Fibroblast of lung (primary cell): Measurements from ENCODE around the gene ODF4. TPM values are rescaled to one million over a fixed set of nuclear protein-coding genes. Genes with fewer than 3 reads are reported as not detected.

Experiments used
- DNase-seq, 2 donors: peaks; one replicate each; pipeline versions ENCODE4 v3.0.0 to v3.0.0-alpha.2; 2010; ENCODE audit warnings: low read depth in 2 of 2
- H2AFZ ChIP-seq: 2 replicates; pipeline ENCODE4 v1.5.1; 2012; ENCODE audit warnings: low read length, control low read depth, inconsistent platforms
- H3K27ac ChIP-seq: 2 replicates; pipeline ENCODE4 v1.5.1; 2011; ENCODE audit warnings: low read length, control low read depth; ENCODE audit not compliant: insufficient read depth
- H3K27me3 ChIP-seq: 2 replicates; pipeline ENCODE4 v1.5.1; 2011; ENCODE audit warnings: mild to moderate bottlenecking, low read length; ENCODE audit not compliant: control insufficient read depth, insufficient read depth
- H3K36me3 ChIP-seq: 2 replicates; pipeline ENCODE4 v1.5.1; 2011; ENCODE audit warnings: low read length; ENCODE audit not compliant: control insufficient read depth, insufficient read depth
- H3K4me1 ChIP-seq: 2 replicates; pipeline ENCODE4 v1.5.1; 2011; ENCODE audit warnings: low read length; ENCODE audit not compliant: control insufficient read depth, insufficient read depth; ENCODE audit errors: extremely low read depth
- H3K4me2 ChIP-seq: 2 replicates; pipeline ENCODE4 v1.5.1; 2011; ENCODE audit warnings: low read length, control low read depth; ENCODE audit not compliant: insufficient read depth; ENCODE audit errors: extremely low read depth
- H3K4me3 ChIP-seq, 4 experiments: fragments of 200-600 bp in 1 of 4; sonication (generic) in 1 of 4; replicated peaks in 1 of 4; 2 replicates each; pipeline ENCODE4 v1.5.1; 2011 to 2016; ENCODE audit warnings: low read length in 4 of 4, low read depth in 3 of 4, mild to moderate bottlenecking in 3 of 4, control low read depth in 2 of 4, inconsistent platforms in 1 of 4, mixed read lengths in 1 of 4; ENCODE audit not compliant: insufficient read depth in 1 of 4; ENCODE audit errors: control extremely low read depth in 1 of 4
- H3K79me2 ChIP-seq: 2 replicates; pipeline ENCODE4 v1.5.1; 2012; ENCODE audit warnings: mild to moderate bottlenecking, low read length, inconsistent platforms; ENCODE audit not compliant: control insufficient read depth, insufficient read depth
- H3K9ac ChIP-seq: 2 replicates; pipeline ENCODE4 v1.5.1; 2011; ENCODE audit warnings: mild to moderate bottlenecking, low read length, control low read depth; ENCODE audit not compliant: insufficient read depth
- H3K9me3 ChIP-seq: 2 replicates; pipeline ENCODE4 v1.5.1; 2012; ENCODE audit warnings: low read depth, low read length; ENCODE audit not compliant: control insufficient read depth, insufficient read depth
- H4K20me1 ChIP-seq: 2 replicates; pipeline ENCODE4 v1.5.1; 2011; ENCODE audit warnings: low read length; ENCODE audit not compliant: control insufficient read depth, insufficient read depth; ENCODE audit errors: extremely low read depth
- CTCF ChIP-seq, 2 donors: IDR thresholded peaks in 1 of 2; conservative IDR thresholded peaks in 1 of 2; 1 replicate in 1 of 2; 2 replicates in 1 of 2; pipeline ENCODE4 v1.5.1; 2011 to 2012; ENCODE audit warnings: low read length in 2 of 2, control low read depth in 1 of 2, inconsistent platforms in 1 of 2, low read depth in 1 of 2, mild to moderate bottlenecking in 1 of 2
- EZH2 ChIP-seq: IDR thresholded peaks from 2 replicates; pipeline ENCODE4 v1.5.1; 2012; ENCODE audit warnings: low read length, control low read depth, mild to moderate bottlenecking; ENCODE audit errors: missing control alignments
- polyA plus RNA-seq, 2 donors: library from polyadenylated mRNA; depleted of rRNA in 1 of 2; stranded (reverse) in 1 of 2; unstranded in 1 of 2; fragments of >200 nt; gene quantifications; 2 replicates each; pipeline ENCODE4 v1.2.1, GENCODE V29; 2011 to 2012; ENCODE audit warnings: missing spikeins in 1 of 2
- total RNA-seq: library from RNA; depleted of rRNA; stranded (reverse); fragments of >200 nt; gene quantifications from 2 replicates; pipeline ENCODE4 v1.2.1, GENCODE V29; 2014

ODF4 gene
- total and polyA plus RNA-seq, 2 donors (not counting 1 experiment from before 2014, with no cell fraction given): not detected

- peaks cover 14% of the 10 kb centered on the region for H3K4me1 ChIP-seq
- H3K27me3 ChIP-seq: no peaks in the 10 kb centered on the region
- DNase-seq: peak; percentile 96 to 99
- peak within 1 kb of the TSS; percentile 78 to 99 (median 91) for H3K4me3 ChIP-seq
- H3K9ac ChIP-seq: peak within 1 kb of the TSS; percentile 76
- TF ChIP-seq EZH2 (no peak), CTCF (conservative IDR thresholded peaks at IDR 0.05 in 1 of 2, IDR thresholded peaks at IDR 0.05 in 1 of 2; ENCODE audit: low read depth in 1 of 2, low read length in 2 of 2) (peak; percentile 80 to 92)
- peaks cover 39% of the 10 kb centered on the region for H3K79me2 ChIP-seq
- peaks cover 7% of the 10 kb centered on the region for H3K36me3 ChIP-seq
- H3K27ac ChIP-seq: peak within 1 kb of the TSS; percentile 85
- no peaks in the 10 kb centered on the region for H4K20me1 ChIP-seq
- H3K4me2 ChIP-seq: peak within 1 kb of the TSS; percentile 81
- no peaks in the 10 kb centered on the region for H3K9me3 ChIP-seq
- H2AFZ ChIP-seq: peak within 1 kb of the TSS; percentile 62
Observed at GRCh38 chr17:8383143-8383822, 43.6 kb downstream of the ODF4 start, which contains the start of gene RPL26. TSS of gene RPL26 (minus strand) at chr17:8383193. CDS start at chr17:8382310, 883 bp downstream.

GRCh38 chr17:8384801-8385378, 45.2 kb downstream of the ODF4 start:
- Histone ChIP-seq H3K4me3 (peak overlapping the region in 1 of 4 experiments; percentile 90), H3K36me3 (peaks cover 6% of the 10 kb centered on the region), H3K27ac (peak overlapping the region; percentile 85), H4K20me1 (no peaks in the 10 kb centered on the region), H3K79me2 (peaks cover 28% of the 10 kb centered on the region), H2AFZ (no peak overlapping the region), H3K27me3 (no peaks in the 10 kb centered on the region), H3K4me2 (peak overlapping the region; percentile 66), H3K9me3 (no peaks in the 10 kb centered on the region), H3K4me1 (peaks cover 14% of the 10 kb centered on the region), H3K9ac (no peak overlapping the region)
- DNase-seq: peak; percentile 47 to 96
- no peak for TF ChIP-seq EZH2
- no peak for TF ChIP-seq CTCF (conservative IDR thresholded peaks at IDR 0.05 in 1 of 2, IDR thresholded peaks at IDR 0.05 in 1 of 2; ENCODE audit: low read depth in 1 of 2, low read length in 2 of 2)

- Histone ChIP-seq H3K4me1 (peaks cover 11% of the 10 kb centered on the region), H4K20me1 (no peaks in the 10 kb centered on the region), H3K4me2 (no peak overlapping the region), H3K36me3 (no peaks in the 10 kb centered on the region), H3K9ac (no peak overlapping the region), H3K79me2 (peaks cover 9% of the 10 kb centered on the region), H2AFZ (no peak overlapping the region), H3K9me3 (no peaks in the 10 kb centered on the region), H3K4me3 (no peak overlapping the region), H3K27ac (no peak overlapping the region), H3K27me3 (no peaks in the 10 kb centered on the region)
- TF ChIP-seq EZH2 (no peak), CTCF (conservative IDR thresholded peaks at IDR 0.05 in 1 of 2, IDR thresholded peaks at IDR 0.05 in 1 of 2; ENCODE audit: low read depth in 1 of 2, low read length in 2 of 2) (no peak)
- no peak for DNase-seq
Observed at GRCh38 chr17:8386841-8387240, 47.2 kb downstream of the ODF4 start.
